Ascending aorta (tissue), 2 donors: ENCODE measurements around the gene MINDY4. TPM values are rescaled to one million over a fixed set of nuclear protein-coding genes. Genes with fewer than 3 reads are reported as not detected.
A peak's percentile ranks its signal among the peaks of the same experiment; 100 is the strongest.

Experiments
- DNase-seq, 2 donors: peaks; one replicate each; pipeline ENCODE4 v3.0.0-alpha.2; 2019; ENCODE audit warnings: low spot score in 2 of 2
- H3K27ac ChIP-seq, 2 donors: fragments of 200-600 bp; sonication (generic); one replicate each; pipeline ENCODE4 v1.5.1; 2016 to 2017; ENCODE audit warnings: mild to moderate bottlenecking in 1 of 2
- H3K27me3 ChIP-seq: fragments of 200-600 bp; sonication (generic); one replicate; pipeline ENCODE4 v1.5.1; 2017
- H3K36me3 ChIP-seq, 2 donors: fragments of 200-600 bp; sonication (generic); one replicate each; pipeline ENCODE4 v1.5.1; 2016
- H3K4me1 ChIP-seq, 2 donors: fragments of 200-600 bp; sonication (generic); one replicate each; pipeline ENCODE4 v1.5.1; 2016 to 2017; ENCODE audit warnings: mild to moderate bottlenecking in 1 of 2
- H3K4me3 ChIP-seq, 2 donors: fragments of 200-600 bp; sonication (generic); one replicate each; pipeline ENCODE4 v1.5.1; 2016 to 2017; ENCODE audit warnings: mild to moderate bottlenecking in 1 of 2
- H3K9me3 ChIP-seq, 2 donors: fragments of 200-600 bp; sonication (generic); one replicate each; pipeline ENCODE4 v1.5.1; 2016
- CTCF ChIP-seq, 3 experiments: fragments of 200-600 bp in 2 of 3; fragments of 450-650 bp in 1 of 3; sonication (generic) in 2 of 3; IDR thresholded peaks; one replicate each; pipeline ENCODE4 v1.5.1; 2016 to 2019; ENCODE audit warnings: antibody characterized with exemption in 3 of 3, mild to moderate bottlenecking in 1 of 3, moderate library complexity in 1 of 3
- intact Hi-C: fragments of 100-400 bp; cut with DNase I; formaldehyde crosslinking; loops from one replicate; pipeline ENCODE4 v1.15.1; 2023
- total RNA-seq: library from RNA; depleted of rRNA; stranded (reverse); fragments of >200 nt; gene quantifications from one replicate; pipeline ENCODE4 v1.1.0, GENCODE V29; 2016

The MINDY4 gene
- total RNA-seq, 1 donor from 2014 or later = 6.0 TPM

GRCh38 chr7:30736291-30736690 lies 34.9 kb upstream of the MINDY4 start:
- Histone ChIP-seq H3K36me3 (no peaks in the 10 kb centered on the region), H3K9me3 (no peaks in the 10 kb centered on the region), H3K27ac (no peak overlapping the region), H3K4me3 (no peak overlapping the region), H3K4me1 (no peaks in the 10 kb centered on the region), H3K27me3 (no peaks in the 10 kb centered on the region)
- no peak for DNase-seq
- no peak for TF ChIP-seq CTCF (IDR thresholded peaks at IDR 0.05)
- intact Hi-C loops = no loop called here

- Histone ChIP-seq H3K27me3 (no peaks in the 10 kb centered on the region), H3K27ac (no peak overlapping the region), H3K4me3 (no peak overlapping the region), H3K4me1 (no peaks in the 10 kb centered on the region), H3K9me3 (no peaks in the 10 kb centered on the region), H3K36me3 (no peaks in the 10 kb centered on the region)
- no peak for TF ChIP-seq CTCF (IDR thresholded peaks at IDR 0.05)
- DNase-seq = no peak
- intact Hi-C loops = no loop called here
Observed at GRCh38 chr7:30738026-30738915, 32.9 kb upstream of the MINDY4 start.

GRCh38 chr7:30739691-30740090 lies 31.5 kb upstream of the MINDY4 start:
- no peaks in the 10 kb centered on the region for H3K36me3 ChIP-seq
- no peak for DNase-seq
- no peaks in the 10 kb centered on the region for H3K4me1 ChIP-seq
- H3K9me3 ChIP-seq = no peaks in the 10 kb centered on the region
- H3K4me3 ChIP-seq = no peak overlapping the region
- no peaks in the 10 kb centered on the region for H3K27me3 ChIP-seq
- no peak for TF ChIP-seq CTCF (IDR thresholded peaks at IDR 0.05)
- intact Hi-C loops = loop anchor here (1.0 to 5.0 kb wide), 3 partner anchors 142 to 383 kb away; no protein-coding TSS in a partner anchor
- H3K27ac ChIP-seq = no peak overlapping the region

- Histone ChIP-seq H3K27ac (no peak overlapping the region), H3K4me1 (no peaks in the 10 kb centered on the region), H3K27me3 (no peaks in the 10 kb centered on the region), H3K9me3 (no peaks in the 10 kb centered on the region), H3K36me3 (no peaks in the 10 kb centered on the region), H3K4me3 (no peak overlapping the region)
- TF ChIP-seq CTCF (IDR thresholded peaks at IDR 0.05) = peak; percentile 89 to 99 (median 97)
- peak in 1 of 2 donors; percentile 84 for DNase-seq
- intact Hi-C loops = loop anchor here (1.0 to 5.0 kb wide), 3 partner anchors 143 to 382 kb away; no protein-coding TSS in a partner anchor
Observed at GRCh38 chr7:30740417-30741181, 30.6 kb upstream of the MINDY4 start.

- Histone ChIP-seq H3K4me3 (no peak overlapping the region), H3K4me1 (no peaks in the 10 kb centered on the region), H3K36me3 (no peaks in the 10 kb centered on the region), H3K27ac (no peak overlapping the region), H3K9me3 (no peaks in the 10 kb centered on the region), H3K27me3 (no peaks in the 10 kb centered on the region)
- no peak for TF ChIP-seq CTCF (IDR thresholded peaks at IDR 0.05)
- intact Hi-C loops = loop anchor here (2.0 to 5.0 kb wide), 2 partner anchors 144 to 234 kb away; no protein-coding TSS in a partner anchor
- no peak for DNase-seq
Observed at GRCh38 chr7:30741289-30741688, 29.9 kb upstream of the MINDY4 start.
